EL (cell line): Measurements from ENCODE around the gene BACH2.
"Not testable (repeated sequence)": the region's sequence is repeated elsewhere in the genome, so short reads cannot be mapped to it uniquely, and the experiment has no call there.

ENCODE experiments used
- DNase-seq: peaks from one replicate; pipeline ENCODE4 v3.0.0-alpha.2; 2016

BACH2 gene

DNA sequence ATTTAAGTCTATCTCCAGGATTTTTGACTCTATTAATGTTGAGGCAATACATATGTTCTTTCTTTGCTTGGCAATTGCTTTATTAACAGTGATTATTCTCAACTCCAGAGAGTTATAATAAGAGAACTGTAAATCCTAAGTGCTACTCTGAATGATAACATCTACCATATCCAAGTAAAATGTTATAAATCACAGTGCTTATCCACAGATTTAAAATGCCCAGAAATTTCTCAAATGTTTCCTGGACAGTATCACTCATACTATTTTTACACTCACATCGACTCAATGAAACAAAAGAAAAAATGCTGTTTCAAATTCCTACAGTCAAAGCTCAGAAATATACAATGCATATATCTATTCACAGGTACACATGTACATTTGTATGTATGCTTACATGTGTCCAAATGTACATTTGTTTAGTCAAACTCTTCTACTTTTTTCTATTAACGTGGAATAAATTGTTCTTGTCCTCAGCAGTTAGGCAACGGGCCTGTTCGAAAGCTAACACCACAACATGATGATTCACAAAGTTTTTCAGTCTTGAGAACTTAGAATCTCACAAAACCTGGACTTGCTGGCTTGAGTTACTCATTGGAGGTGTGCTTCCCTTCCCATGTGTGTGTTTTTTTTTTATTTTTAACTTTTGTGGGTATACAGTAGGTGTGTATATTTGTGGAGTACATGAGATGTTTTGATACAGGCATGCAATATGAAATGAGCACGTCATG is 209.4 kb downstream of the BACH2 start:
- peak; percentile 12 for DNase-seq

DNA sequence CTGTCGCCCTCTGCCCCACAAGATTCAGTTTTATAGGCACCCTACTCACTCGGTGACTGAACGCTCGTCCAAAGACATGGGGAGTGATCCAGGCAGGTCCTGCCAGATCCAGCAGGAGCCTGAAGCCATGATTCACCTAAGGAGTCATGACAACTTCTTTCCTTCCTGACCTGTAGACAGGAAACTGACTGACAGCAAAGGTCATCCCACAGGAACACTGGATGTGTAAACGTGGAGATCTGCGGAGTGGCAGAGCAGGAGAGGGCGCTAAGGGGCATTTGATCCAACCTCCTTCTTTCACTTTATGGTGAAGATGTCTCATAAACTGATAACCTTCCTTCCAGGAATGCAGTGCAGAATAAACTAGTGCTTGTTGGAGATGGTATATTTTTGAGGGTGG is 210.1 kb downstream of the BACH2 start:
- peak; percentile 16 for DNase-seq

DNA sequence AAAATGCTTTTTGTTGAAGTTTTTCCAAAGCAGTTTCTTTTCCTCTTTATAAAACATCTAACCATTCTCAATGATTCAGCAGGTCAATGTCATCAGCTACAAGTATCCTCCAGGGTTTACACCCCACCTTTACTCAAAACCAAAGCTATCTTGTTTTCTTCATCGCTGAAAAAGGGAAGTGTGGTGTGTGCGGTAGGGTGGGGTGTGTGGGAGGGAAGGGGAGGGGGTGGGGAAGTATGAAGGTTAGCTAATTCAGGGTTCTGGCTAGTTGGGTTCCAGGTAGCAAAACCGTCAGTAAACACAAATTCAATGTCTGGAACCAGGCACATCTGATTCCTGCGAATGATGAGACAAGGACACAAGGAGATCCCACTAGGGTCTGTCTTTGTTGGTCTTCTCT is 212.8 kb downstream of the BACH2 start:
- DNase-seq = no peak

DNA sequence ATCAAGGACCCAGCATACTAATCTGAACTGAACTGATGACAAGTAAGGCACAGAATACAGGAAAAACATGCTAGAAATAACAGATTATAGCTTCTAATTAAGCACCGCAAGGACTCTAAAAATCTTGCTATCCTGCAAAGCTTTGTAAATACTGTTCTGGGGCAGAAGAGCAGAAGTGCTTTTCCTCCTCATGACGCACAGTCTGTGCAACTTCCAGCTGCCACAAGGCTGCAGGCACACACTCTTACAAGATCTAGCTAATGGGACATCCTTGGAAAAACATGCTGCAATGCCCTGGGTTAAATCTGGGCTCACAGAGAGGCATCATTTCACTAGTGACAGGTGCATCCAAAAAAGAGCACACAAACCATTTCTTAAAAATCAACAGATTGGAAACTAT is 213.8 kb downstream of the BACH2 start:
- DNase-seq = no peak

DNA sequence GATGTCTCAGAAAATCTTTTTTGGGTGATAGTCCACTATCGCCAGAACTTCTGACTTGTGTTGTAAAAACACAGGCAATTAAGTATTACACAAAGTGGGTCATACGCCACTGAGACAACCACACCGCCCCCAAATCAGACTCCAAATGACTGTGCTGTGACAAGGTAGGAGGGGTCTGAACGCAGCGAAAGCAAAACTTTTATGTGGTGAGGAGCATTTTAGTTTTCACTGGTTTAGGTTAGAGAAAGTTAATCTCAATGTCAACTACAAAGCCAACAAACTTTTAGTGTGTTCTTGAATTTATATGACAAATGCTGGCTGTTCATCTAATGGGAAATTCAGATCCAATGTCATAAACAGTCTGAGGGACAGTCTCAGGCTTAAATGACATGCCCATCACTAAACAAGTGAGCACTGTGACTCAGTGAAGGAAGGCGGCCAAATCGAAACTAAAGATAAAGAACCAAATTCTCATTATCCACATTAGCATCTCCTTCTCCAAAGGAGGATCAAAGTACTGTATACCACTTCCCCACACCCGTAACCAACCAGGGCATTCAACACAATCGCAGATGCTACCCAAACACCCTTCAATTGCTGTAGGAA is 215.7 kb downstream of the BACH2 start:
- DNase-seq = no peak

DNA sequence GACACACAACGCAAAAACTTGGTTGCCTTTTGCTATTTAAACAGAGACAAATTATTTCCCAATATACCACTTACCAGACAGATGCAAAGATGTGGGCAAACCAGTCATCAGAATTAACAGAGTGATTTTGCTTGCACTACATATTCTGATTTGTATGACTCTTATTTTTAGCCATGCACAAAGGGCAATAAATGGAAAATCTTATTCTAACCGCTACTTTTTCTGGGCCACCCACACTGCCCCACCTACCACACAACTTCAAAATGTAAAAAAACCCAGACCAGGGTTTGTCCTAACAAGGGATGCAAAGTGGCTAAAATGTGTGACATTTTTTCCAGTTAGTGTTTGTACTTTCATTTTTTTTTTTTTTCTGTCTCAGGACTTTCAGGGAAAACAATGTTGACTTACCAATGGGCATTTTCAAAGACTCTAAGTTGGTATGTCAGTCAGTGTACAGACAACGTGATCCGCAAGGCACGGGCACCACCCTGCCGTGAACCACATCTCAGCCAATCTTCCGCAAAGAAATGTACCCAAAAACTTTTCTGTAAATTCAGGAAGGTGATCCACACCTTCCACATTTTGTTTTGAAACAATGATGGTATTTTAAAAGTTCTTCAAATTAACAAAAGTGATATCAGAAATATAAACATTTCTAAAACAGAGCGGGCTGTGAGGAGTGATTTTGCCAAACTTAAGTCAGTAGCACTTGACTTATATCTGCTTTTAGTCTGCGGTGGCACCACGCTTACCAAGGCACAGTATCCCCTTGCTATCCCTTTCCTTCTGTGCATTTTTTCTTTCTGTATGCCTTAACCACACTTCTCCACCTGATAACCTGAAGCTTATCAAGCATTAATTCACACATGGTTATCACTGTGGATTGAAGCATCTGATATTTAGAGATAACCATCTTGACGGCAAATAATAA is 216.8 kb downstream of the BACH2 start:
- no peak for DNase-seq

DNA sequence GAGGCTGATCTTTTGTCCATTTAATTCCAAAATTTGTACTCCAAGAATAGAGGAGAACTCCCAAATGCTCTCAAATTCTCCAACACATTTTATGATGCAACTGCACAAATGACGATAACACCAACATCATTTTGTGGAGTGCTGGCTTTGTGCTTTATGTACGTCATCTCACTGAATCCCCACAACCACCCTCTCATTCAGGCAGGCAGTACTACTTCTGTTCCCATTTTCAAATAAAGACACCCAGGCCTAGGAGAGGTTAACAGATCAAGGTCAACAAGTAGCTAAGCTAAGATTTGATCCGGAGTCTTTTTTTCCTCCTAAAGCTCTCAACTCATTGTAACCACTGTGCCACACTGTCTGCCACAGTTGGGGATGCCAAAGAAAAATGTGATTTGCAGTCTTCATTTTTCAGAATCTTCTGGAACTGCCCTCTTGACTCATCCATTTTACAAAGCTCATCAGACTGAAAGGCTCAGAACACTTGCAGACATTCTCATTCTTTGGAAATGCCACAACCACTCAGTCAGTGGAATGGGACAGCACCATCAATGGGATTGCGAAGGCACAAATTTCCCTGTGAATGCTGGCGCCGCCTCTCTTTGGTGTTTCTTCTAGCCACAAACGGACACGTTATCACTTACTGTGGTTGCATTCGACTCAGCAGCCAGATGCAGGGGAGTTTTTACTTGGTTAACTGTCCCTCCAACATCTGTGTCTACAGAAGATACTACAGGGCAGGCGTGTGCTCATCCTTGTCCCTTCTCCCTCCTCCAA is 217.9 kb downstream of the BACH2 start:
- DNase-seq = no peak

DNA sequence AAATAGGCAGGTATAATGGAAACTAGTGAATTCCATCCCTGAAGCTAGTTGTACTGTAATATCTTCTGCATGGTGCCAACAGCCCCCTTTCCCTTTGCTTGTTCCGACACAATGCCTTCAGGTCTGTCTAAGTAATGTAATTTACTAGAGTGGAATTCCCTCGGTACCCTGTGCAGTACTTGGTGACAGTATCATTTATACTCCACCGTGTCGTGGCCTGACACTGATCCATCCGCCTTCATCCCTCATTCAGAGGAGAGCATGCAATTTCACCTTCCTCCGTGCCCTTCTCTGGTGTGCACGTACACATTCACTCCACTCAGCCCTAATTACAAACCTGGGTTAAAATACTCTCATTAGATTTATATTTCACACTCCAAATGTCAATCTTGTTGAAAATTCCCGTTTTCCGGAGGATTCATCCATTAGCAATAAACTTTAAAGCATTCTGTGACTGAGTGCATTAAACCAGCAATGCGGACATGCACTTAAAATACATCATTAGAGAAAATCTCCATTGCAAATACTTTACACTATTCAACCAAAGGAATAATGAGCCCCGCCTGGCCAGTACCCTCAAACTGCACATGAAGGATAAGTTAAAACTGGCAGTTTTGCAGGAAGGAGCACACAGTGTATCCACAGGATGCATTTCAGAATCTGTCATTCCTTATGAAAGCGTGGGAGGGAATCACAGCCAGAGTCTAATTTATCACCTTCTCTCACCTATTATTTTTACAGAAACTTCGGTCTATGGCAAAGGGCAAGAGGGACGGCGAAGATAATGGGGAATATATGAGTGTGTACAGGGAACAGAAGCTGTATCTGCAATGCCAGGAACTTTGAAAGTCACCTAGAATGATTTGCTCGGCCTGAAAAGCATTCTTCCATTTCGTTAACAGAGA is 219.9 kb downstream of the BACH2 start:
- DNase-seq = no peak

DNA sequence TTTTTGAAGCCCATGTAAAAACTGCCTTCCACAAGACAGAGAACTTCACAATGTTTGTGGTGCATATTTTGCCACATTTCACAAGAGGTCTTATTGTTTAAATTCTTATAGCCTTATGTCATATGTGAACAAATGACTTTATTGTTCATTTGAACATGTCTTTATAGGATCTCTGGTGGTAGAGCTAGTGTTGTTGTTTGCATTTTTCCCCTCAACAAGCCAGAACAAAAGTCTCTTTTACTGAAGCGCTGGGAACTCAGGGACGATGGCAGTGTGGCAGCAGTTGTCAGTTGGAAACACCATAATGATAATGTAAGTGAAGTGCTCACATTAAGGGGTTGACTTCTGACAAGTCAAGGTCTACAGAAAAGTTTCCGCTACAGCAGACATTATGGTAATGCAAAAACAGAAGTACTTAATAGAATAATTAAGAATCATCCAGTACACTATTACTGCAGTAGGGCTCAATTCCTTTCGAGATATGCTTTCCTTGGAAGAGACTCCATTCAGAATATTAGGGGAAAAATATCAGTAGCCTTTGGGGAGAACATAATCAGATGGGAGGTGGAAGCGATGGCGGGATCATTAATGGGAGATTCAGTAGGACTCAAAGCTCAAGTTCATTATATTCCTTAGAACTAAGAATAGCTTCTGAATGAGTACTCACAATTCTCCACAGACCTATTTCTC is 222.3 kb downstream of the BACH2 start:
- DNase-seq = no peak

DNA sequence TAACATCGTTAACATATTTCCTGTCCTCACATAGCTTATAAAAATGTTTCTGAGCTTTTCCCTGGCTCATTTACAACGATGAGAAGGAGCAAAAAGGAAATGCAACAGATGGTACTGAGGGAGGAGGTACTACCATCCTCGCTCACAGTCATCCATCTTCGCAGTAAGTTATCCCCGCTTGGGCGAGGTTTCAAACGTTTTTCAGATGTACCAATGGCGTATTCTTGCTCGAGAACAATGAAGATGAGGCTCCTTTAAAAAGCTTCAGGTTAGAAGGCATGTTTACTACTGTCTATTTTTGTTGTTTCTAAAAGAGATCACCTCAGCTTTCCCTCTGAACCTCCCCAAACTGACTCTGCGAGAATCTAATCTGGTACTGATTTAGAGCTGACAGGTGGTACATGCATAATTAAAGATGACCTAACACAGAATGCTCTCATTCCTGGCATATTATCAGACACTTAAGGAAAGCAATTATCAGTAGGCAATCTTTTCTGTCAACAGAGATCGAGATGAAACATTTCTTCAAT is 223.6 kb downstream of the BACH2 start:
- DNase-seq = no peak

DNA sequence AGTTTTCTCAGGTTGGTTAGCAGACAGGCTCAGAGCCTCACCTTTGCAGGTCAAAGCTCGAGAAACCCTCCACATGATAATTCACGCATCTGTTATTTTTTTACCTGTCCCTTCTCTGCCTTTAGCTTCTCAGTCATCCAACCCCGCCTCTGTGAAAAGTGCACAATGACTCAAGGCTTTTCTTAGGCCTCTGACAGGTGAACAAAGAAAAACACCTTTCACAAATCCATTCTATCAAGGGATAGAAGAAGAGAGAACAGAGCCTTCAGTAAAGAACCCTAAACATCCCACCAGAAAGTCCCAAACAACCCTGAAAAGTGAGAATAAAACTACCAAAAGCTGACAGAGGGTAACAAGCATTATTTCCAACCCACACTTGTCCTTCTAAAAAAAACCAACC is 224.1 kb downstream of the BACH2 start:
- no peak for DNase-seq

DNA sequence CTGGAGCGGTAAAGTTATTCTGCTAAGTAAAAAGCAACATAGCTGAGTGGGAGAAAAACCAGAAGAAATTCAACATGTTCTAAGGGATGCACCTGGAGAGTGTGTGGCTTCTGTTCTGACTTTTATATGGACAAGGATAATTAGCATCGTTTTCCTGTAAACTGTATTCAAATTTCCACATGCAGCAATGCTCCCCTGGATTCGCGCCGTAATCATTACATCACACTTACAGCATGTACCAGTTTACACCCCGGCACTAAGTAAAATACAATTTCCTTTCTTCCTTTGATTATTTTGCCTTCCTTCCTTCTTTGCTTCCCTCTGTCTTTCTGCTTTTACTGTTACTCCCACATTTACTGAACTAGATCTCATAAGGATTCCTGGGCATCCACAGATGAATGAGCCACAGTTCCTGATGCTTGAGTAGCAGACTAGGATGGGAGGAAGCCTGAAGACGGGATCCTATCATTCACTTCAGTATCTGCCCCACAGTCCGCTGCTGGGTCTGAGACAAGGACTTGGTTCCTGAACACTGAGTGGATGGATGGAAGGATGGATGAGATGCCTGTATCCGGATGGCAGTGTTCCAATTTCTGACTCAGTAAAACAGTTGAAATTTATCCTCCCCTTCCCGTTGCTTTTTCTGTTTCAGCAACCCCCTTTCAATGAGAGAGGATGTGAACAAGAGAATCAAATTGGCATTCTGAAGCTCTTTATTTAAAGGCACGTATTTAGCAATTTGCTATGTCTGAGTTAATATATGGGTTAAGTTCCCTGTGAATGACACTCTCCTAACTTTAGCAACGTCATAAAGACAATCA is 227.7 kb downstream of the BACH2 start:
- peak; percentile 22 for DNase-seq

DNA sequence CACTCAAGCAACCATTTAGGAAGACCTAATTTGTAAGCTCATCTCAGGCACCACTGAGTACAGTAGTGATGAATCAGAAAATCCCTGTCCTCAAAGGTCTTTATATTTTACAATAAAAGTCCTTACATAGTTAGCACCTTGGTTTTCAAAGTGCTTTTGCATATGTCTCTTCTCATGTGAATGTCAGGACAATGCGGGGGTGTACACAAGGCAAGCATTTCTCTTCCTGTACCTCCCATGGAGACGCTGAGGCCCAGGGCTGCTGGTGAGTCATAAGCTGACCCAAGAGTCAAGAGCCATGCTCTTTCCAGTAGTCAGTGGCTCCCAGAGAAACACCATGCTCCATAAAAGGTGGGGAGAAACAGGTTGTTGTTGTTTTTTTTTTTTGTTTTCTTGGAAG is 228.4 kb downstream of the BACH2 start:
- peak; percentile 72 for DNase-seq

DNA sequence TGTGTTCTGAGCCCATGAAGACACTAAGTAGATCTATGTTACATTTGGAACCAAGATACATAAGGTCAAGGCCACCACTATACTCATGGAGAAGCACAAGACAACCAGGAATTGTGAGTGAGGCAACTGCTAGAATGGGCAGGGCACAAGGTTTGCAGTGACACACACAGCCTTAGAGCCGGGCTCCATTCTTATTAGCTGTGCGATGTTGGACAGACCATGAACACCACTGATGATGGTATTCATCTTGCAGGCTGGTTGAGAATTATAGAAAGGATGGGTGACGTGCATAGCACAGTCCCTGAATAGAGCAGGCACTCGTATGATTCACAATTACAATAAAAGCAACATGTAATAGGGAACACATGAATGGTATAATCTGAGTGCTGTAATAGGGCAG is 229.9 kb downstream of the BACH2 start:
- DNase-seq = no peak

DNA sequence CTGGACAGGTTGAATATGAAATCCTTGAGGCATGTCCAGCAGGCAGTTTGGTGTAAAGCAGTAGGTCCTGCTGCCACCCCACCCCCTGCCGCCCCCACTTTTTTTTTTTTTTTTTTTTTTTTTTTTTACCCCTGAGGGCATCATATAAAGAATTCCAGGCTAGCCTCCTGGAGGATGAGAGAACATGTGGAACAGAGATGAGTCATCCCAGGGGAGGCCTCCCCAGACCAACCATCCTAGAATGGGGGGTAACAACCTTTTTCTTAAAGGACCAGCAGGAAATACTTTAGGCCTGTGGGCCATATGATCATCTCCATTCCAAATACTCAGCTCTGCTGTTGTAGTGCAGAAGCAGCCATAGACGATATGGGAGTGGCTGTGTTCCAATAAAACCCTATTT is 231.5 kb downstream of the BACH2 start:
- peak; percentile 37 for DNase-seq

DNA sequence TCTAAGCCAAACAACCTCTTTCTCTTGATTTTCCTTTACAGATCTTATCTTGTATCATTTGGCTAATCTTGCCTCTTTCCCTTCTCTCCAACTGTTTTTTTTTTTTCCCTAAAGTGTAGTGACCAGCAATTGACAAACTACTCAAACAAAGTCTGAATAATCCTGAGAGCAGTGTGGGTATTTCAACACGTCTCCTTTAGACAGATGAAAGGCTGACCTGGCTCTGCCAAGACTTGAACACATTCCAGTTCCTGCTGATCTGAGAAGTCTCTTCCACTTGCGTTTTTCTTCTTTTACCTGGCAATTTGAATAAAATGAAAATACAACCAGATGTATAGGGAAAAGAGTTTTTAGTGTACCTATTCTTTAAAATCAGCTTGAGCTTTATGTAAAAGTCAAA is 234.0 kb downstream of the BACH2 start:
- DNase-seq = no peak

DNA sequence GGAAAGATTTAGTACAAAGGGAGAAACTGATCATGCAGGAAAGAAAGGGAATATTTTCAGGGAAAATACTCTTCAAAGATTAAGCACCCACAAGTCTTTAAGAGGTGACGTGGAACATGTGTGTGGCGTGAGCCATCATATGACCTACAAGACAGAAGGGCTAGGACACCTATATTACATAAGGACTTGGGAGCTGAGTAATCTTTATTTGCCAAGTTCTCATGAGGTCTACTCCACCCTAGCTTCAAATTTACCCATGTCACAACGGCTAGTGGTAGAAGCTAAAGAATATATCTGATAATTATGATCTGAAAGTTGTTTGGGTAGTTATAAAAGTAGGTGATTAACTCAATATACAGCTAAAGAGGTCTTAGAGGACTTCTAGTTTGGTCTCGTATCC is 234.6 kb downstream of the BACH2 start:
- no peak for DNase-seq

DNA sequence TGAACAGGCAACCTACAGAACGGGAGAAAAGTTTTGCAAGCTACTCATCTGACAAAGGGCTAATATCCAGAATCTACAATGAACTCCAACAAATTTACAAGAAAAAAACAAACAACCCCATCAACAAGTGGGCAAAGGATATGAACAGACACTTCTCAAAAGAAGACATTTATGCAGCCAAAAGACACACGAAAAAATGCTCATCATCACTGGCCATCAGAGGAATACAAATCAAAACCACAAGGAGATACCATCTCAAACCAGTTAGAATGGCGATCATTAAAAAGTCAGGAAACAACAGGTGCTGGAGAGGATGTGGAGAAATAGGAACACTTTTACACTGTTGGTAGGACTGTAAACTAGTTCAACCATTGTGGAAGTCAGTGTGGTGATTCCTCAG is 237.5 kb downstream of the BACH2 start:
- not testable (repeated sequence) for DNase-seq

DNA sequence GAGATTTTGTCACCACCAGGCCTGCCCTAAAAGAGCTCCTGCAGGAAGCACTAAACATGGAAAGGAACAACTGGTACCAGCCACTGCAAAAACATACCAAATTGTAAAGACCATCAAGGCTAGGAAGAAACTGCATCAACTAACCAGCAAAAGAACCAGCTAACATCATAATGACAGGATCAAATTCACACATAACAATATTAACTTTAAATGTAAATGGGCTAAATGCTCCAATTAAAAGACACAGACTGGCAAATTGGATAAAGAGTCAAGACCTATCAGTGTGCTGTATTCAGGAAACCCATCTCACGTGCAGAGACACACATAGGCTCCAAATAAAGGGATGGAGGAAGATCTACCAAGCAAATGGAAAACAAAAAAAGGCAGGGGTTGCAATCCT is 240.7 kb downstream of the BACH2 start:
- DNase-seq = not testable (repeated sequence)

DNA sequence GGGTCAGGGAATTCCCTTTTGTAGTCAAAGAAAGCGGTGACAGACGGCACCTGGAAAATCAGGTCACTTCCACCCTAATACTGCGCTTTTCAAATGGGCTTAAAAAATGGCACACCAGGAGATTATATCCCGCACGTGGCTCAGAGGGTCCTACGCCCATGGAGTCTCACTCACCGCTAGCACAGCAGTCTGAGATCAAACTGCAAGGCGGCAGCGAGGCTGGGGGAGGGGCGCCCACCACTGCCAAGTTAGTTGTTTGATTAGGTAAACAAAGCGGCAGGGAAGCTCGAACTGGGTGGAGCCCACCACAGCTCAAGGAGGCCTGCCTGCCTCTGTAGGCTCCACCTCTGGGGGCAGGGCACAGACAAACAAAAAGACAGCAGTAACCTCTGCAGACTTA is 242.4 kb downstream of the BACH2 start:
- DNase-seq = not testable (repeated sequence)
